DMS 273 treated with DMSO at 0.1 percent for 48 hours (cell line): ENCODE measurements around the gene SKAP1.
"Not testable (repeated sequence)": the region's sequence is repeated elsewhere in the genome, so short reads cannot be mapped to it uniquely, and the experiment has no call there.

Source experiments
- DNase-seq: peaks from one replicate; lab custom pipeline; 2025; lab: John Stamatoyannopoulos, UW

Gene SKAP1

GRCh38 chr17:48412841-48413240 lies 17.2 kb downstream of the SKAP1 start:
- no peak for DNase-seq

GRCh38 chr17:48410821-48411220 lies 19.2 kb downstream of the SKAP1 start:
- not testable (repeated sequence) for DNase-seq

DNA sequence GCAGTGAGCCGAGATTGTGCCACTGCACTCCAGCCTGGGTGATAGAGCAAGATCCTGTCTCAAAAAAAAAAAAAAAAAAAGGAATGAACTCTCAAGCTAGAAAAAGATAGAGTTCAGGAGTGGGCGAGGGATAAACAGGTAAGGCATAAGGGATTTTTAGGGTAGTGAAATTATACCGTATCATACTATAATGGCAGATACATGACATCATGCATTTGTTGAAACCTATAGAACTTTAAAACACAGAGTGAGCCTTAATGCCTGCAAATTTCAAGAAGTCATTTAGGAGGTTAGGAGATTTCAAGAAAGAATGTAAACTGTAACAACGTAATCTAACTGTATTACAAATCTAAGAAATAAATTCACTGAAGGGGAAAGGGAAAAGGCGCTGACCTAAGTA lies 20.4 kb downstream of the SKAP1 start:
- DNase-seq: no peak

GRCh38 chr17:48406936-48407567 lies 23.0 kb downstream of the SKAP1 start:
- DNase-seq: no peak

- DNase-seq: no peak
Measured at GRCh38 chr17:48394821-48395220, 35.2 kb downstream of the SKAP1 start.

GRCh38 chr17:48393283-48393682 lies 36.7 kb downstream of the SKAP1 start:
- no peak for DNase-seq

GRCh38 chr17:48392857-48393256 lies 37.2 kb downstream of the SKAP1 start:
- no peak for DNase-seq

DNA sequence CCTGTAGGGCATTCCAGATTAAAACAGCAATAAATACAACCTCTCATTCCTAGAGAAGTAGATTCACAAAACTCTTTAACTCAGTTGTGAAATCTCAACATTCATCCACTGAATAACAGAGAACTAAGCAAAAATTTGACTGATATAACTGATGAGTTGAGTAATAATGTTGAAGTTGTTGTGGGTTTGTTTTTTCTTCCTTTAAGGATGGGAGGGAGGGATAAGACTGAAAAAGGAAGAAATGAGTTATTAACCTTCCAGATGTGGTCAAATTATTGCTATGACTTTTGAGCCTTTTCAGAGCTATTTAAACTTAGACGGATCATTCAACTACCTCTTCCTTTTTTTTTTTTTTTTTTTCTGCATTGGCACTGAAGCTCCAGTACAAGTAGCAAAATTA lies 38.6 kb downstream of the SKAP1 start:
- no peak for DNase-seq

DNA sequence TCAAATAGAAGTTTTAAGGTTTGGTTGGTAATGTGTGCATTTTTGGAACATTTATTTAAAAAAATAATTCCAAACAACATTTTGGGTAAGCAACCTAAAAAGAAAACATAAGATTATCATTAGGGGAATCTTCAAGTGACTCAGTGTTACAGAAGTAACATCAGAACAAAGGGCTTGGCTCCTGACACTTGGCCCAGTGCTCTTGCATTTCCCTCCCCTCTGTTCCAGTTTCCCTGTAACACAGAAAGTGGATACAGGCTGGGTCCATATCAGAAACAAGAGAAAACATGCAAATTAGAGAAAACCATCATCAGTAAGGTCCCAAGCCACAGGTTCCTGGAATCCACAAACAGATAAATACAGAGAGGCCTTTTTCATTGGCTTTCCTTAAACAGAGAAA lies 40.1 kb downstream of the SKAP1 start:
- no peak for DNase-seq

DNA sequence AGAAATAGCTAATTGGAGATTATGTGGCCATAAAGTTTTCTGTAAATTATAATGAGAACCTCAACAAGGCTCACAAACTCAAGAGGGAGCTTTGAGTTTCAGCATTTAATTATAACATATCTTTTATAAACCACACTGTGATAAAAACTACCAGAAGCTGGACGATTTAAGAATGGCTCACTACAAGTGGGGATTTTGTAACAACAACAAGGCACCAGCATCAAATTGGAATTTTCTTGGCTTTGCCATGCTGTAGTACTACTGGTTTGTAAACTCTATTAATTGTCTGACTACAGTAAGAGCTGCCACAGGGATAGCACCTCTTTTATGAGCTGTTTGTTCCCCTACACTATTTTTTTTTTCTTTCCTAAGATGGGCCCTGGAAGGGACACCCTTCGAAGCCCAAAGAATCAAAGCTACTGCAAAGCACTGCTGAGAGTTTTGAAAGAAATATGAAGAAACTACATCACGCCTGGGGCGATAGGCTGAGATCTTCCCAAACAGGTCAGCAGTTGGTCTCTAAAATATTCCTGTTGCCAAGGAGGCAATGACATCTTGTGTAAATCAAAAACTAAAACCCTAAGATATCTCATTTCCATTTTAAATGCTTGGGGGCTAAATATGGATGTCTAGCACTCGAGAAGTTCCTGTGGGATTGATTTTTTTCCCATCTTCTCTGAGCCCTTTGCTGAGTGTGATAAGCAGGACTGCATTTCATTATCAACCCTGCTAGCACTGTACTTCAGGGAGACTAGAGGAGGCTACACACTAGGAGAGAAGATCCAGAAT lies 40.9 kb downstream of the SKAP1 start:
- no peak for DNase-seq

GRCh38 chr17:48386826-48387225 lies 43.2 kb downstream of the SKAP1 start:
- DNase-seq: no peak

DNA sequence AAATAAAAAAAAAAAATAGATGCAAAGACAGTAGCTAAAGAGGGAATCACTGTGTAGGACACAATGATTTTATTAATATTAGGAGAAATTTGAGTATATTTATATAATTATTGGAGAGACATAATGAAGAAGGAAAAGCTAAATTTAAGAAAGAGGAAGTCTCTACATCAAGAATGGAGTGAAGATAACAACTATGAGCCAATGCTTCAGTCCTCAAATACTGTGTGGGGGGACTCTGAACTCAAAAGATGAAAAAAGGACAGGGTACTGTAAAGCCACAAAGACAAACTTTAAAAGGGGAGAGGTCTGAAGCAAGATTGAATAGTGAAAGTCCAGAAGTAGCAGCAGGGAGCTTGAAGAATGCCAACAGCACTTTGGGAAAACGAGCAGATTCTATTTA lies 44.7 kb downstream of the SKAP1 start:
- no peak for DNase-seq

GRCh38 chr17:48384164-48384563 lies 45.9 kb downstream of the SKAP1 start:
- DNase-seq: no peak

DNA sequence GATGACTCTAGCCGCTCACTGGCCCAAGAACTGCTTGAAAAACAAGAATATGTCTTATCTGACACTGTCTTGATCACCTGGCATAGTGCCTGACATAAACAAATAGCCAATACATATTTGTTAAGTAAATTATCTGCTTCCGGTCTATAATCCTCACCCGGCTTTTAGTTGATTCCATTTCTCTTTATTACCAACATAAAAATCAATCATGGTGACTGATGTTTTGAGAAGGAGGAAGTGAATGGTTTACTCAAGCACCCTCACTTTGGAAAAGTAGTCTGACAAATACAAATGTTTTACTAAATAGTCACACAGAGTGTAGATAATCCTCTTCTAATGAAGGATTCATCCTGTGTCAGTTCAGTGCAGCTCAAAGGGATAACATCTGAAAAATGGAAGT lies 47.0 kb downstream of the SKAP1 start:
- no peak for DNase-seq

GRCh38 chr17:48378708-48379392 lies 51.2 kb downstream of the SKAP1 start:
- no peak for DNase-seq

DNA sequence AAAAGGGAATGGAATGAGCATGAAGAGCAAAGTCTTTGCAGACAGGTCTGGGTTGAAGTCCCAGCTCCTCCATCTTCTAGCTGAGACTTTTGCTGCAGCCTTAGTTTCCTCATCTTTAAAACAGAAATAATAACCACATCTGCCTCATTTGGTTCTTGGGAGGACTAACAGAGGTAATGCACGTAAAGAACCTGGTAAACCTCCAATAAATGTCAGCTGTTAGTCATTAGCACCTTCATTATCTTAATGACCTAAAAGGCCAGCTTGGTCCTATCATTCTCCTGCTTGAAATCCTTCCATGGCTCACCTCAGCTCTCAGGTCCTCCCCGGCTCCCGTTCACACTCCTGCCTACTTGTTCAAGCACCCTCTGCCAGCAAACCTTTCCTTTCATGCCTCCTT lies 51.8 kb downstream of the SKAP1 start:
- no peak for DNase-seq

- DNase-seq: no peak
Measured at GRCh38 chr17:48376682-48377325, 53.2 kb downstream of the SKAP1 start.

GRCh38 chr17:48375356-48375755 lies 54.7 kb downstream of the SKAP1 start:
- no peak for DNase-seq

DNA sequence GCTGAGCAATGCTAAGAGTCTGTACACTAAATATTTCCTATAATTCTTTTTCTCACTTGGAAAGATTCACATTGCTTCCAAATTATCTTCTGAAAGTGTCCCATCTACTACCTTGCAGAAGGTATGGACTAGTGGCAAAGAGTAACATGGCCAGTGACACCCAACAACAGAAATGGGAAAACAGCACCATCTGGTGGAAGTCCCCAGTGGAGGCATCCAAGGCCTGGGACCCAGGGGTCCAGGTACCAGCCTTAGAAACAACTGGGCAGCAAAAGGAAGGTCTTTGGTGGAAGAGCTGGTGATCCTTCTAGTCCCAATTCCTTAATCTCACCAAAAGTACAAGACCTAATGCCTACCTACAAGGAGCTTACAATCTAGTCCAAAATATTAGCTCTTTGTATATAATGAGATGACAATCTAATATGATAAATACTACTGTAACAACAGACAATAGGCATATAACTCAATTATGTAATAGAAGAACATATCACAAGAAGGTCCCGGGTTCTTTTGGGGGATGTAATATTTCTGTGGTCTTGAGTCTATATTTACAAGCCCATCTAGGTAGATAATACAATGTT lies 55.3 kb downstream of the SKAP1 start:
- DNase-seq: no peak

DNA sequence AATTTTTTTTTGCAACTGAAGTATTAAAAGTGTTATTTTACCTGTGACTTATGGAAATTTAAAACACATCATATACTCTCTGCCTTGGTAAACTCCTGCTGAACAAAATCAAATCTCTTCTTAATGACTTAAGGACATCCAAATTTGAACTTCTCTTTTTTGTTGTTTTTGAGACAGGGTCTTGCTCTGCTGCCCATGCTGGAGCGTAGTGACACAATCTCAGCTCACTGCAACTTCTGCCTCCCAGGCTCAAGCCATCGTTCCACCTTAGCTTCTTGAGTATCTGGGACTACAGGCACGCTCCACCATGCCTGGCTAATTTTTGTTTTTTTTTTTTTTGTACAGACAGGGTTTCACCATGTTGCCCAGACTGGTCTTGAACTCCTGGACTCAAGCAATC lies 56.1 kb downstream of the SKAP1 start:
- no peak for DNase-seq

GRCh38 chr17:48373130-48373830 lies 56.7 kb downstream of the SKAP1 start:
- no peak for DNase-seq

GRCh38 chr17:48368967-48369366 lies 61.0 kb downstream of the SKAP1 start:
- DNase-seq: not testable (repeated sequence)
